Astrocyte (in vitro differentiated cells and primary cell): ENCODE measurements around the gene NCOA5. TPM values are rescaled to one million over a fixed set of nuclear protein-coding genes. Genes with fewer than 3 reads are reported as not detected.

Experiments used
- DNase-seq: peaks from one replicate; pipeline ENCODE4 v3.0.0-alpha.2; 2010; ENCODE audit warnings: low read depth
- FAIRE-seq: peaks from 2 replicates; lab custom pipeline; 2011; peaks lifted over from hg19 to GRCh38; lab: Jason Lieb, UNC
- H2AFZ ChIP-seq: 2 replicates; pipeline ENCODE4 v1.6.0; 2012; ENCODE audit warnings: low read depth, low read length, inconsistent platforms
- H3K27ac ChIP-seq: 2 replicates; pipeline ENCODE4 v1.5.1; 2011; ENCODE audit warnings: low read depth, low read length, inconsistent platforms
- H3K27me3 ChIP-seq: 2 replicates; pipeline ENCODE4 v1.6.0; 2011; ENCODE audit warnings: low read length, inconsistent platforms; ENCODE audit not compliant: insufficient read depth
- H3K36me3 ChIP-seq: 2 replicates; pipeline ENCODE4 v1.5.1; 2011; ENCODE audit warnings: low read length, inconsistent platforms; ENCODE audit not compliant: insufficient read depth
- H3K4me1 ChIP-seq: 2 replicates; pipeline ENCODE4 v1.5.1; 2011; ENCODE audit warnings: low read length, inconsistent platforms; ENCODE audit not compliant: insufficient read depth
- H3K4me2 ChIP-seq: 2 replicates; pipeline ENCODE4 v1.6.0; 2012; ENCODE audit warnings: low read length, inconsistent platforms
- H3K4me3 ChIP-seq: 2 replicates; pipeline ENCODE4 v1.5.1; 2011; ENCODE audit warnings: low read depth, mild to moderate bottlenecking, low read length, inconsistent platforms; ENCODE audit not compliant: insufficient read depth
- H3K79me2 ChIP-seq: 2 replicates; pipeline ENCODE4 v1.6.0; 2012; ENCODE audit warnings: mild to moderate bottlenecking, low read length, inconsistent platforms; ENCODE audit not compliant: insufficient read depth
- H3K9ac ChIP-seq: 2 replicates; pipeline ENCODE4 v1.6.0; 2012; ENCODE audit warnings: mild to moderate bottlenecking, low read length, inconsistent platforms
- H3K9me3 ChIP-seq: 2 replicates; pipeline ENCODE4 v1.5.1; 2012; ENCODE audit warnings: low read depth, mild to moderate bottlenecking, low read length, inconsistent platforms; ENCODE audit not compliant: insufficient read depth
- H4K20me1 ChIP-seq: 2 replicates; pipeline ENCODE4 v1.6.0; 2012; ENCODE audit warnings: low read length, inconsistent platforms; ENCODE audit not compliant: insufficient read depth
- H3K27ac Mint-ChIP-seq: one replicate; pipeline ENCODE4 v1.8.0; 2021; ENCODE audit warnings: mild to moderate bottlenecking, mixed read lengths; ENCODE audit not compliant: unreplicated experiment
- H3K27me3 Mint-ChIP-seq: one replicate; pipeline ENCODE4 v1.8.0; 2021; ENCODE audit warnings: low read depth, mixed read lengths; ENCODE audit not compliant: unreplicated experiment
- H3K36me3 Mint-ChIP-seq: one replicate; pipeline ENCODE4 v1.8.0; 2021; ENCODE audit warnings: low read depth, mixed read lengths; ENCODE audit not compliant: unreplicated experiment
- H3K4me1 Mint-ChIP-seq: one replicate; pipeline ENCODE4 v1.8.0; 2021; ENCODE audit warnings: low read depth, mixed read lengths; ENCODE audit not compliant: unreplicated experiment
- H3K4me3 Mint-ChIP-seq: one replicate; pipeline ENCODE4 v1.8.0; 2021; ENCODE audit warnings: mild to moderate bottlenecking, moderate library complexity, mixed read lengths; ENCODE audit not compliant: unreplicated experiment
- H3K9me3 Mint-ChIP-seq: one replicate; pipeline ENCODE4 v1.8.0; 2021; ENCODE audit warnings: mild to moderate bottlenecking, mixed read lengths; ENCODE audit not compliant: unreplicated experiment
- EZH2 ChIP-seq: IDR thresholded peaks from 2 replicates; pipeline ENCODE4 v1.6.1; 2012; ENCODE audit warnings: mild to moderate bottlenecking, low read length, inconsistent platforms; ENCODE audit not compliant: insufficient read depth
- total RNA-seq: library from RNA; stranded (reverse); gene quantifications from 2 replicates; pipeline ENCODE4 v1.2.1, GENCODE V29; 2021
- TF ChIP-seq, protein P1 (sequence below): IDR thresholded peaks from 2 replicates; pipeline ENCODE4 v1.5.1; 2011; ENCODE audit warnings: low read depth, mild to moderate bottlenecking, inconsistent platforms, low read length, moderate library complexity; ENCODE audit not compliant: insufficient read depth

Gene NCOA5
- total RNA-seq, 1 donor from 2014 or later = 20.7 TPM

DNA sequence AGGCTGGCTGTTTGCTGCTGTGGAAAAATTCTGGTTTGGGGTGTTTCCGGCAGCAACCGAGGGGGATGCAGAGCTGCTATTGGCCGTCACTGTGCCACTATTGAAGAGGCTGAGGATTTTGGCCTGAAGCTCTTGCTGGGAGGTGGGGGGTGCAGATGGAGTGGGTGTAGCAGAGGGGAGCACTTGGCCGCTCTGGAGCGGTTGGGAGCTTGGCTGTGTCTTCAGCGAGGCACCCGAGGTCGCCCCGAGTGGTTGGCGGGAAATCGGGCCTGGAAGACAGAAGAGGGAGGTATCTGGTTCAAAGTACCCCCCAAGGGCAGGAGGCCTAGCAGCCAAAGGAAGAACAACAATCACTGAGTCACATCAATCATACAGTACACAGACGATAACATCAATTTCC, 27.1 kb downstream of the NCOA5 start:
- Histone ChIP-seq H3K27me3 (no peaks in the 10 kb centered on the region), H3K4me2 (no peak overlapping the region), H2AFZ (no peak overlapping the region), H4K20me1 (peaks cover 82% of the 10 kb centered on the region), H3K27ac (no peak overlapping the region), H3K79me2 (no peaks in the 10 kb centered on the region), H3K4me3 (no peak overlapping the region), H3K4me1 (peaks cover 9% of the 10 kb centered on the region), H3K9me3 (no peaks in the 10 kb centered on the region), H3K36me3 (peaks cover 47% of the 10 kb centered on the region), H3K9ac (no peak overlapping the region)
- Mint-ChIP-seq H3K9me3 (no peaks in the 10 kb centered on the region), H3K4me3 (no peak overlapping the region), H3K4me1 (peaks cover 11% of the 10 kb centered on the region), H3K36me3 (peaks cover 42% of the 10 kb centered on the region), H3K27me3 (peaks cover 10% of the 10 kb centered on the region), H3K27ac (no peak overlapping the region)
- DNase-seq = no peak
- TF ChIP-seq, protein P1, sequence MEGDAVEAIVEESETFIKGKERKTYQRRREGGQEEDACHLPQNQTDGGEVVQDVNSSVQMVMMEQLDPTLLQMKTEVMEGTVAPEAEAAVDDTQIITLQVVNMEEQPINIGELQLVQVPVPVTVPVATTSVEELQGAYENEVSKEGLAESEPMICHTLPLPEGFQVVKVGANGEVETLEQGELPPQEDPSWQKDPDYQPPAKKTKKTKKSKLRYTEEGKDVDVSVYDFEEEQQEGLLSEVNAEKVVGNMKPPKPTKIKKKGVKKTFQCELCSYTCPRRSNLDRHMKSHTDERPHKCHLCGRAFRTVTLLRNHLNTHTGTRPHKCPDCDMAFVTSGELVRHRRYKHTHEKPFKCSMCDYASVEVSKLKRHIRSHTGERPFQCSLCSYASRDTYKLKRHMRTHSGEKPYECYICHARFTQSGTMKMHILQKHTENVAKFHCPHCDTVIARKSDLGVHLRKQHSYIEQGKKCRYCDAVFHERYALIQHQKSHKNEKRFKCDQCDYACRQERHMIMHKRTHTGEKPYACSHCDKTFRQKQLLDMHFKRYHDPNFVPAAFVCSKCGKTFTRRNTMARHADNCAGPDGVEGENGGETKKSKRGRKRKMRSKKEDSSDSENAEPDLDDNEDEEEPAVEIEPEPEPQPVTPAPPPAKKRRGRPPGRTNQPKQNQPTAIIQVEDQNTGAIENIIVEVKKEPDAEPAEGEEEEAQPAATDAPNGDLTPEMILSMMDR = no peak
- TF ChIP-seq EZH2 = no peak
- no peak for FAIRE-seq

GRCh38 chr20:46062151-46062550, 27.6 kb downstream of the NCOA5 start:
- H3K4me1 ChIP-seq = peaks cover 14% of the 10 kb centered on the region
- DNase-seq (no peak), FAIRE-seq (no peak)
- peaks cover 13% of the 10 kb centered on the region for H3K27me3 Mint-ChIP-seq
- no peaks in the 10 kb centered on the region for H3K9me3 ChIP-seq
- H3K4me3 Mint-ChIP-seq = peak overlapping the region; percentile 34
- no peaks in the 10 kb centered on the region for H3K79me2 ChIP-seq
- peaks cover 43% of the 10 kb centered on the region for H3K36me3 Mint-ChIP-seq
- H3K4me3 ChIP-seq = no peak overlapping the region
- H3K36me3 ChIP-seq = peaks cover 44% of the 10 kb centered on the region
- H3K9me3 Mint-ChIP-seq = no peaks in the 10 kb centered on the region
- no peaks in the 10 kb centered on the region for H3K27me3 ChIP-seq
- H4K20me1 ChIP-seq = peaks cover 86% of the 10 kb centered on the region
- TF ChIP-seq, protein P1 = no peak
- no peak for TF ChIP-seq EZH2
- no peak overlapping the region for H3K9ac ChIP-seq
- no peak overlapping the region for H3K4me2 ChIP-seq
- no peak overlapping the region for H2AFZ ChIP-seq
- no peak overlapping the region for H3K27ac ChIP-seq
- H3K4me1 Mint-ChIP-seq = peaks cover 11% of the 10 kb centered on the region
- H3K27ac Mint-ChIP-seq = no peak overlapping the region

DNA sequence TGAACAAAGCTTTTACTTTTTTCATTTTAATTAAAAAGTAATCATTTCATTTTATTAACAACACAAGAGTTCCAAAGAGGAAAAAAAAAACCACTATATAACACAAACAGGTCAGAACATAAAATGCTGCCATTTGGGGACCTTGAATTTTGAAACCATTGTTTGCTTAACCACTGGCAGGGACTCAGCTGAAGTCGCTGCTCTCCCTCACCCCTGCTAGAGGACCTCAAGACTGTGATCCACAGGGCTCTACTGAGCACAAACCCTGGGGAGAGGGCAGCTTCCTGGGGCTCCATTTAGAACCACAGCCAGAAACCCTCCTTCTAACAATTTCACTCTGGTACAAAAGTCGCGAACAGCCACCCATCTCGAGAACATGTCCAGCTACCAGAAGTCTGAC, 28.8 kb downstream of the NCOA5 start:
- peaks cover 45% of the 10 kb centered on the region for H3K36me3 Mint-ChIP-seq

More for the DNA sequence above, 28.8 kb downstream of the NCOA5 start:
- Histone ChIP-seq H3K4me3 (no peak overlapping the region), H3K9me3 (no peaks in the 10 kb centered on the region), H3K79me2 (no peaks in the 10 kb centered on the region), H4K20me1 (peaks cover 84% of the 10 kb centered on the region), H3K36me3 (peaks cover 32% of the 10 kb centered on the region), H2AFZ (no peak overlapping the region), H3K4me2 (no peak overlapping the region), H3K27ac (no peak overlapping the region), H3K27me3 (no peaks in the 10 kb centered on the region), H3K9ac (no peak overlapping the region), H3K4me1 (peaks cover 14% of the 10 kb centered on the region)
- H3K9me3 Mint-ChIP-seq = peaks cover 4% of the 10 kb centered on the region
- no peak overlapping the region for H3K27ac Mint-ChIP-seq
- FAIRE-seq (no peak), DNase-seq (no peak)
- H3K4me3 Mint-ChIP-seq = no peak overlapping the region
- TF ChIP-seq EZH2 = no peak
- TF ChIP-seq, protein P1 = no peak
- H3K4me1 Mint-ChIP-seq = peaks cover 11% of the 10 kb centered on the region
- peaks cover 23% of the 10 kb centered on the region for H3K27me3 Mint-ChIP-seq
